ENCODE data around the gene PCDH19.
"Not testable (repeated sequence)": the region's sequence is repeated elsewhere in the genome, so short reads cannot be mapped to it uniquely, and the experiment has no call there.

The PCDH19 gene, protein sequence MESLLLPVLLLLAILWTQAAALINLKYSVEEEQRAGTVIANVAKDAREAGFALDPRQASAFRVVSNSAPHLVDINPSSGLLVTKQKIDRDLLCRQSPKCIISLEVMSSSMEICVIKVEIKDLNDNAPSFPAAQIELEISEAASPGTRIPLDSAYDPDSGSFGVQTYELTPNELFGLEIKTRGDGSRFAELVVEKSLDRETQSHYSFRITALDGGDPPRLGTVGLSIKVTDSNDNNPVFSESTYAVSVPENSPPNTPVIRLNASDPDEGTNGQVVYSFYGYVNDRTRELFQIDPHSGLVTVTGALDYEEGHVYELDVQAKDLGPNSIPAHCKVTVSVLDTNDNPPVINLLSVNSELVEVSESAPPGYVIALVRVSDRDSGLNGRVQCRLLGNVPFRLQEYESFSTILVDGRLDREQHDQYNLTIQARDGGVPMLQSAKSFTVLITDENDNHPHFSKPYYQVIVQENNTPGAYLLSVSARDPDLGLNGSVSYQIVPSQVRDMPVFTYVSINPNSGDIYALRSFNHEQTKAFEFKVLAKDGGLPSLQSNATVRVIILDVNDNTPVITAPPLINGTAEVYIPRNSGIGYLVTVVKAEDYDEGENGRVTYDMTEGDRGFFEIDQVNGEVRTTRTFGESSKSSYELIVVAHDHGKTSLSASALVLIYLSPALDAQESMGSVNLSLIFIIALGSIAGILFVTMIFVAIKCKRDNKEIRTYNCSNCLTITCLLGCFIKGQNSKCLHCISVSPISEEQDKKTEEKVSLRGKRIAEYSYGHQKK (N-terminal part only)

GRCh38 chrX:100409610-100410590 is at the start of gene PCDH19:
Gene PCDH19, minus strand, starts transcription at chrX:100410273. Its CDS starts 1,676 bp downstream, at chrX:100408597.
- DNase-seq, result no peak

DNA sequence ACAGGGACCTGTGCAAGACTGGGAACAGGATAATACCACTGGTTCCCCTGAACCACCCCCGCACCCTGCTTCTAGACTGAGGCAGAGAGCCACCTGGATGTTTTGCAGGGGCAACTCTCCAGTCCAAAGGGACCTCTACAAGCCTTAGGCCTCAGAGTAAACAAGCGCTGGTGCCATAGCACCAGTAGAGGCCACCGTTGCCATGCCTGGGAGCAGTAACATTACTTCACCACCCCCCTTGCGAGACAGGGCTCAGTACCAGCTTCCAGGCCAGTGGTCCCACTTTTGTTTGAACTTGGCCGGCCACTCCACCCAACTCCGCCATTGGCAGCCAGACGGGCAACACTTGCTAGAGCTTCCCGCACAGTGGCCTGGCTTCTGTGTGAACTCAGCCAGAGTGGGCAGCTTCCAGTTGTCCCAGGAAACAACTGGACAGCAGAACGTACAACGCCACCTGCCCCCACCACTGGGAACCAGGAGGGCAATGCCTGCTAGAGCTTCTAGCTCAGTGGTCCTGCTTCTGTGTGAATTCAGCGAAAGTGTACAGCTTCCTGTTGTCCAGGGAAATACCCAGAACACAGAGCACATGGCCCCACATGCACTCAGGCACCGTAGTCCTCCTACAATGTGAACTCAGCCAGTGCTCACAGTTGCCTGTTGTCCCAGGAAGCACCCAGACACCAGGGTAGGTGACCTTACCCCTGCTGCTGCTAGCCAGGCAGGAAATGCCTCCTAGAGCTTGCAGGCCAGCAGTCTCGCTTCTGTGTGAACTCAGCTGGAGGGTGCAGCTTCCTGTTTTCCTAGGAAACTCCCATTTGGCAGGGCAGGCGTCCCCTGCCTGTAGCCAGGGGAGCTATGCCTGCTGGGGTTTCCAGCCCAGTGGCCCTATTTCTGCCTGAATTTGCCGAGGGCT is 39.9 kb upstream of the PCDH19 start:
- no peak for DNase-seq

DNA sequence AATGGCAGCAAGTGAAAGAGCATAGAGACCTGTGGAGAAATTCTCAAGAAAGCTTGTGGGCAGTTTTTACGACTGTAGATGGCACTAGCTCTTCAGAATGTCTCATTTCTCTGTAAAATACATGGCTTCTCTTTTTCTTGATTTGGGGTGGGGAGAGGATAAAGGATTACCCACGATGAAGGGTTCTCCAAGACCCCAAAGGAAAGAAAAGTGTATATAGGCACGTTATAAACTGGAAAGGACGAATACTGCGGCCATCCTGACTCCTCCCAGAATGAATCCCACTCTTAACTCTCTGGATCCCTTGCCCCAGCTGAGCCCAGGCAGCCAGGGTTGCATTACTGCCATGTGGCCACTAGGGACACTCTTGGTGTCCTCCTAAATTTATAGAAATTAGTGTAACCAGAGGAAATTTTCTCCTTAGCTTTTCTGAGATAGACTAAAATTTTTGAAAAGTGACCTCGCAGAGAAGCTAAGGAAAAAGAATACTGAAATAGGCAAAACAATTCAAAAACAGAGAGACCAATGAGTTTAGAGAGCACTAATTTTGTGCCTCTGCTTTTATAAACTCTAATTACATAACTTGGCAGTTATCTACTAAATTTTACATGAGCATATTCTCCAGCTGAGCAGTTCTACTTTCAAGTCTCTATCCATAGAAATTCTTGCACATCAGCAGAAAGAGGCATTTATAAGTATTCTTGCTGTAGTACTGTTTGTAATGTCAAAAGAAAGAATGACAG is 37.8 kb upstream of the PCDH19 start:
- peak; percentile 15 for DNase-seq

- no peak for DNase-seq
These were observed 35.5 kb upstream of the PCDH19 start for GRCh38 chrX:100445593-100445992.

GRCh38 chrX:100441321-100441720 is 31.2 kb upstream of the PCDH19 start:
- not testable (repeated sequence) for DNase-seq

DNA sequence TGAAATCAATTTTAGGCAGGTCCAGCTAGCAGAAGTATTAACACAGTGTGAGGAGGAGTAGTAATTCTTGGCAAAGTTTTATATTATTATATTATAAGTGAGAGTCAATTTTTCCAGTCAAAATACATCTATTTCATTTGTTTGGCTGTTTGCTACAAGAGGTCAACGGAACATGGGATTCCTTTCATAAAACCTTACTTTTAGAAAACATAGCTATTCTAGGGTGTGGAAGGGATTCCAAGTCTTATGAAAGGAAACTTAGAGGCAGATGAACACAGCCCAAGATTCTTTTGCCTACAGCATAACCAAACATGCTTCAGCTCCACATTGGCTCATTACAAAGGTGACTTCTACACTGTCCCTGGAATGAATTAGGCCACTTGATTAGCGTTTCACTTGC is 29.9 kb upstream of the PCDH19 start:
- DNase-seq, result no peak

GRCh38 chrX:100435726-100436125 is 25.7 kb upstream of the PCDH19 start:
- DNase-seq, result no peak

- no peak for DNase-seq
These were observed 13.9 kb upstream of the PCDH19 start for GRCh38 chrX:100424012-100424411.

DNA sequence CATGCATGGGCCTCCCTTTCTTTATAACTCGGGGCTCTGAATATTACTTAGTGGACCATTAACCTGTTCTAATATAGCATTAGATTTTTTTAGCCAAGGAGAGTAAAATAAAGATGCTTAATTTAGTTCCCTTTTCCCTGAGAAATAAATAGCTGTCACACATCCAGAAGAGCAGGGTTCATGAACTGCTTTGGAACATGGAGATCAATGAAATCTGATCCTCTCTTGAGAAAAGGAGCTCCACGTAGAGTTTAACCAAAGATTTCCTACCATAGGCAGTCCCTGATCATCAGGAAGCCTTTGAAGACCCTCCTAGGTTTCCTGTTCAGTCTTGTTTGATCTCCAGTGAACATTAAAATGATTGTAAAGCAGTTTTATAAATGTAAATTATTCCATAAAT is 8.5 kb upstream of the PCDH19 start:
- no peak for DNase-seq

DNA sequence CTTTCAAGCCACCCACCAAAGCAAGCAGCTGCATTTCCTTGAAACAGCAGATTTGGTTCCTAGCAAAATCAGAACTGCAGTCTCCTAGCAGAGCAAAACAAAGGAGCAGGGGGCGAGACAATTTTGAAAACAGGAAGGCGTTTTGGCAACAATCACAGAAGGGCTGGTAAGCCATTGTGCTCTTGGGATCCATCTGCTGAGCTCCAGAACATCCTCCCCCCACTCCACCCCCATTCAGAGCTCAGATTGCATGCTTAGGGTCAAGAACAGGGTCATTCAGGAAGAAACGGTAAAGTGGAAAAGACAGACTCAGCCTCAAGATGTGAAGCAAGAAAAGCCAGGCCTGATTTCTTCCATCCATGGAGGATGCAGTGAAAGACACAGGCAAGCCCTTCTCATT is 7.6 kb upstream of the PCDH19 start:
- DNase-seq, result no peak

DNA sequence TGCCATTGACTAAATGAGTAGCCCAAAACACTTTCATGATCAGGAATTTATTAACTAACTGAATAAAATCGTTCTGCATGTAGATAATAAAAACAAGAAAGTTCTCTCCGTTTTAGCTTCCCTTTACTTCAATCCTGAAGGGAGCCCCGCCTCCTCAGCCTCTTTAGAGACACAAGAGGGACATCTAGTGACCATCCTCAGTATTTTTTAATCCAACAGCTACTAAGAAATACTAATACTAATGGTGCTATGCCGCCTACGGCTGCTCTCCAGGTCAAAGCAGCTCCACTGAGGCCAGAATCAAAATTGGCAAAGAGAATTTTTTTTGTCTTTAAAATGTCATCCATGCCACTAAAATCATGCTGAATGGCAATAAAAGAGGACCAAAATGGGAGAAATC is 3.2 kb upstream of the PCDH19 start:
- DNase-seq, result peak; percentile 52

DNA sequence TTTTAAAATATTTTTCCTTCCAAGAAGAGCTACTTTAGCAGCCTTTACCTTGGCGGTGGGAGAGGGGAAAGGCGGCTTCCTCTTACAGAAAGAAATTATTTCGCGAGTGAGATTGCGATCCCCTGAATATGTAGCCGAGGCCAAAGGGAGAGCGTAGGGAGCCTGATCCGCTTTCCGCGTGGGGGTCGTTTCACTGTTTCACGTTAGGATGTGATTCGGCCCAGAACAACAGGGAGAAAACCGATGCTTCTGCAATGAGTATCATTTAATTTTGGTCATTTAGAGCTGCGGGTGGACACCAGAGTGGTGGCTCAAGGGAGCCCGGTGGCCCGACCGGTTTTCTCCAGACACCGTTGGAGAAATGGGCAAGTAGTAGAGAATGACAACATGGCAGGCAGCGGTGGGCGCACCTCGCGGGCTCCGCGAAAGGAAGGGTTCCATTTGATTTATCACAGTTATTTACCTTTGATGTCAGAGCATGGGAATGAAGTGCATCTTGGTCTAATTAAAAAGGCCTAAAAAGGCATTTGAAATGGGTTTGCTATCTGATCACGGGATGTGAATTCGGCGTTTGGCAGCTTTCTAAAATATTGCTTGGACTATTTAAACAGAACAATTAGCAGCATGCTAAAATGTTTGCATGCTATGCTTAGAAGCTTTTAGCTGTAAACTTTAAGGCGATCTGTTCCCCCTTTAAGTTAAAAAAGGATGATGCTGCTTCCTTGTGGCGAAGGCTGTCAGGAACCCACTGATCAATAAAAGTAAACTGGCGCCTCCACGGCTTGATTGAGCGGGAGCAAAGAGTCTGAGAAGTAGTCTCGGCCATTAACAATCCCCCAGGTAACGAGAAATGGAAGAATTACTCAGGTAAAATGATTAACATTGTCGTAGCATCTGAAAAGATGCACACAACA is 2.0 kb upstream of the PCDH19 start:
- DNase-seq, result no peak

- no peak for DNase-seq
These were observed 1.1 kb upstream of the PCDH19 start for GRCh38 chrX:100410901-100411801.

- DNase-seq, result no peak
These were observed 1.1 kb downstream of the PCDH19 start for GRCh38 chrX:100408713-100409609.

DNA sequence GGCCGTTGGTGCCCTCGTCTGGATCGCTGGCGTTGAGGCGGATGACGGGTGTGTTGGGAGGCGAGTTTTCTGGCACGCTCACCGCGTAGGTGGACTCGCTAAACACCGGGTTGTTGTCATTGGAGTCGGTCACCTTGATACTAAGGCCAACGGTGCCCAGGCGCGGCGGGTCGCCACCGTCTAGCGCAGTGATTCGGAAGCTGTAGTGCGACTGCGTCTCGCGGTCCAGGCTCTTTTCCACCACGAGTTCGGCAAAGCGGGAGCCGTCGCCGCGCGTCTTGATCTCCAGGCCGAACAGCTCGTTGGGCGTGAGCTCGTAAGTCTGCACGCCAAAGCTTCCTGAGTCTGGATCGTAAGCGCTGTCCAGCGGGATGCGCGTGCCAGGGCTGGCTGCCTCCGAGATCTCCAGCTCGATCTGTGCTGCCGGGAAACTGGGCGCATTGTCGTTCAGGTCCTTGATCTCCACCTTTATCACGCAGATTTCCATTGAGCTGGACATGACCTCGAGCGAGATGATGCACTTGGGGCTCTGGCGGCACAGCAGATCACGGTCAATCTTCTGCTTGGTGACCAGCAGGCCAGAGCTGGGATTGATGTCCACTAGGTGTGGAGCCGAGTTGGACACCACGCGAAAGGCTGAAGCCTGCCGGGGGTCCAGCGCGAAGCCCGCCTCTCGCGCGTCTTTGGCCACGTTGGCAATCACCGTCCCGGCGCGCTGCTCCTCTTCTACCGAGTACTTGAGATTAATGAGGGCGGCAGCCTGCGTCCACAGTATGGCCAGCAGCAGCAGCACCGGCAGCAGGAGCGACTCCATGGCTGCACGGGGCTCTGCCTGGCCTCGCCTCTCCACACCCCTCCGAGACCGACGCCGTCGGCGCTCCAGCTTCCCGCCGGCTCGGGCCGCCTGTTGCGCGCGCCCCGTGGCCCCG is 2.0 kb downstream of the PCDH19 start:
- DNase-seq, result no peak

DNA sequence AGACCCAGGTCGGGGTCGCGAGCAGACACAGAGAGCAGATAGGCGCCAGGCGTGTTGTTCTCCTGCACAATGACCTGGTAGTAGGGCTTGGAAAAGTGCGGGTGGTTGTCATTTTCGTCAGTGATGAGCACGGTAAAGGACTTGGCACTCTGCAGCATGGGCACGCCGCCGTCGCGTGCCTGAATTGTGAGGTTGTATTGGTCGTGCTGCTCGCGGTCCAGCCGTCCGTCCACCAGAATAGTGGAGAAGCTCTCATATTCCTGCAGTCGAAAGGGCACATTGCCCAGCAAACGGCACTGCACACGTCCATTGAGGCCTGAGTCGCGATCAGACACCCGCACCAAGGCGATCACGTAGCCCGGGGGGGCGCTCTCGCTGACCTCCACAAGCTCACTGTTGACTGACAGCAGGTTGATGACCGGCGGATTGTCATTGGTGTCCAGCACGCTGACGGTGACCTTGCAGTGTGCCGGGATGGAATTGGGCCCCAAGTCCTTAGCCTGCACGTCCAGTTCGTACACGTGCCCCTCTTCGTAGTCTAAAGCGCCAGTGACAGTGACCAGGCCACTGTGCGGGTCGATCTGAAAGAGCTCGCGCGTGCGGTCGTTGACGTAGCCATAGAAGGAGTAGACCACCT is 2.8 kb downstream of the PCDH19 start:
- no peak for DNase-seq
